Thyroid gland (tissue), 4 donors: Measurements from ENCODE around the gene HNRNPA3. TPM values are rescaled to one million over a fixed set of nuclear protein-coding genes. Genes with fewer than 3 reads are reported as not detected.

ENCODE experiments used
- DNase-seq, 2 donors: peaks; one replicate each; pipeline ENCODE4 v3.0.0-alpha.2; 2019
- H3K27ac ChIP-seq, 3 donors: fragments of 200-600 bp; sonication (generic); 1 replicate in 2 of 3; 2 replicates in 1 of 3; pipeline ENCODE4 v1.5.1; 2016 to 2019; ENCODE audit warnings: mild to moderate bottlenecking in 1 of 3, moderate library complexity in 1 of 3
- H3K27me3 ChIP-seq: fragments of 200-600 bp; sonication (generic); one replicate; pipeline ENCODE4 v1.5.1; 2019
- H3K36me3 ChIP-seq, 2 donors: fragments of 200-600 bp; sonication (generic); one replicate each; pipeline ENCODE4 v1.5.1; 2016 to 2019
- H3K4me1 ChIP-seq, 2 donors: fragments of 200-600 bp; sonication (generic); one replicate each; pipeline ENCODE4 v1.5.1; 2017 to 2019
- H3K4me3 ChIP-seq, 3 donors: fragments of 200-600 bp; sonication (generic); replicated peaks in 1 of 3; 1 replicate in 2 of 3; 2 replicates in 1 of 3; pipeline ENCODE4 v1.5.1; 2016; ENCODE audit warnings: mild to moderate bottlenecking in 1 of 3
- H3K9me3 ChIP-seq: fragments of 200-600 bp; sonication (generic); one replicate; pipeline ENCODE4 v1.5.1; 2017
- CTCF ChIP-seq, 6 experiments: fragments of 200-600 bp in 3 of 6; fragments of 450-650 bp in 3 of 6; sonication (generic) in 3 of 6; IDR thresholded peaks; one replicate each; pipeline ENCODE4 v1.5.1; 2016 to 2019; ENCODE audit warnings: antibody characterized with exemption in 6 of 6, mild to moderate bottlenecking in 2 of 6, inconsistent platforms in 1 of 6, moderate library complexity in 1 of 6
- POLR2A ChIP-seq, 2 donors: fragments of 450-650 bp; IDR thresholded peaks; one replicate each; pipeline ENCODE4 v1.6.1; 2017; ENCODE audit warnings: antibody characterized with exemption in 2 of 2, mild to moderate bottlenecking in 2 of 2, moderate library complexity in 1 of 2
- WGBS, 2 donors: methylation state at CpG; one replicate each; pipeline ENCODE4 v1.1.5; 2017; 5-methylcytosine and 5-hydroxymethylcytosine counted together
- intact Hi-C: fragments of 100-400 bp; cut with DNase I; formaldehyde crosslinking; loops from one replicate; pipeline ENCODE4 v1.15.1; 2023
- total RNA-seq, 4 donors: library from RNA; depleted of rRNA; stranded (reverse); fragments of >200 nt; gene quantifications; one replicate each; pipeline ENCODE4 v1.2.3, GENCODE V29; 2016

The HNRNPA3 gene
- total RNA-seq, 4 donors from 2014 or later = 80.3 to 115 (median 82.3) TPM

DNA sequence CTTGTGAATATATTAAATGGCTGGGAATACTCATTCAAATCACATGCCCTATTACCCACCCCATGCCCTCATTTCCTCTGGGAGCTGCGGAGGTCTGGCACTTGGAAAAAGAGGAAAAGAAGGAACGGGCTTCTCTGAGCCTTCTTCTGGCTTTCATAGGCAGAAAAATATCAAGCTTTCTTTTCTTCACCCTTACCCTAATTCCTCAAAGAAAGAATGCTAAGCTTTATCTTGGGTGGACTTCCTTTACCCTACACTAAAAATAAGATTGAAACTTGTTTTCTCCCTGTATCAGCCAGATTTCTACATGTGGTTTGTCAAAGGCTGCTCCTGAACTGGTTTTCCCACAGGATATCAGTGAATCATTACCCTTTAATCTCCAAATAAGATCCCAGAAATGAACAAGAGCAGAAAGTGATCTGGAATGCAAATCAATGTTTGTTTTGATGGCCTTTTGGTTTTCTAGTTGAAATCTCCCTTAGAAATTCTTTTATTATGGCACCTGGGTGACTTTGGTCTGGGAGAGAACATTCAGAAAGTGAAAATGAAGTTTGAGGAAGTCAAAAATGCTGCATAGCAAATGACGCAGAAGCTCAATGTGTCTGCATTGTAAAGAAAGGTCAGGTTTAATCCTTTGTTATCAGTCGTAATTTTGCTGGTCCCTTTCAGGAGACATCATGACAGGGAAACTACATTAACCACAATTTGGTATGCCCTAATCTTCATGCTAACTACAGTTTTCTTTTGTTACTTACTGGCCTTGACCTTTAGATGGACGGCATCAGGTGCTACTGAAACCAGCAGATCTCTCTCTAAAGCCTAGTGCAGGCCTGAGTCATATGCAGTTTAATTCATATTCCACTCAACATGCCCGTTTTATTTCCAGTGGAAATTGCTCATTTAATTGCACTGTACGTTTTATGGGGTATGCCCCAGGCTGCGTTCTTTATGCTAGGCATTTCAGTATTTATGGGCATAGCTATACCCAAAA, 46.6 kb upstream of the HNRNPA3 start:
- H3K4me3 ChIP-seq = no peak overlapping the region
- peak overlapping the region; percentile 78 to 90 (median 80) for H3K27ac ChIP-seq
- peaks cover 24 to 28% of the 10 kb centered on the region in 2 donors for H3K4me1 ChIP-seq
- no peaks in the 10 kb centered on the region for H3K9me3 ChIP-seq
- TF ChIP-seq CTCF (IDR thresholded peaks at IDR 0.05) = no peak
- TF ChIP-seq POLR2A (IDR thresholded peaks at IDR 0.05) = no peak
- intact Hi-C loops = loop anchor here (2.0 to 10.0 kb wide), 3 partner anchors 49 to 559 kb away; partner anchors contain the start of gene HNRNPA3
- WGBS, 2 donors = 68 to 77% methylated on average over 8 of the region's 8 CpGs
- no peaks in the 10 kb centered on the region for H3K36me3 ChIP-seq
- no peaks in the 10 kb centered on the region for H3K27me3 ChIP-seq
- no peak for DNase-seq

DNA sequence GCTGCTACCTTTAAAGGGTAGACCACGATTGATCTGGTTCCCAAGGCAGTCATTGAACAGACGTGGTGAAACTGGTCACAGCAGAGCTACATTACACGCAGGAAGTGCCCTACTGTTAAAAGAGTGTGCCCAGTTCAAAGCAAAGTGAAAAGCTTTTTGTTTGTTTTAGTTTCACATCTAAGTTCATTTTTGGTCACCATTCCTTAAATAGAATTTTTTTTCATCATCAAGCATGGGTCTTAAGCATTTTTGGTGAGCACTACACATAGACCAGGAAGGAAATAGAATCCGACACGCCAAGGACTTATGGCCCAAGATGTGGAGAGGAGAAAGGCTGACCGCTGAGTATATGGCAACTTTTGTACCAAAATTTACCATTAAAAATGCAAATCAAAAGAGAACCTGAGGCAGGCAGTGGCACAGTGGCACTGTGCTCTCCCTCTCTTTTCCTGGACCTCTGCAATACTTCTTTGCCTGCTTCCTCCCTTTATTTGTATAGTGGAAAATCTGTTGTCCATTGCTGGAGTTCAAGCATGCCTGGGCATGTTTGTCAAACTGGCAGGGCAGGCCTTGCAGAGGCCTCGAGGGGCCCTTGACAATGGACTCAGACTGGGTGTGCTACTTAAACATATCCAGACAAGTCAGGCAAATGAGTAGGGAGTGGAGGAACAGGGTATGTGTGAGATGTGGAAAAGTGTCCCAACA, 42.6 kb upstream of the HNRNPA3 start:
- Histone ChIP-seq H3K4me1 (peaks cover 22 to 28% of the 10 kb centered on the region in 2 donors), H3K36me3 (no peaks in the 10 kb centered on the region), H3K27me3 (no peaks in the 10 kb centered on the region), H3K4me3 (no peak overlapping the region), H3K9me3 (no peaks in the 10 kb centered on the region), H3K27ac (peak overlapping the region; percentile 21 to 75 (median 61))
- intact Hi-C loops = loop anchor here (10.0 kb wide), 2 partner anchors 45 to 555 kb away; partner anchors contain the start of gene HNRNPA3
- DNase-seq = peak; percentile 73 to 79
- TF ChIP-seq CTCF (IDR thresholded peaks at IDR 0.05) (no peak), POLR2A (IDR thresholded peaks at IDR 0.05) (peak in 1 of 2 donors; percentile 45)
- 60 to 62% methylated on average over 7 of the region's 7 CpGs for WGBS, 2 donors

- DNase-seq = no peak
- Histone ChIP-seq H3K27ac (no peak overlapping the region), H3K4me1 (peaks cover 11 to 17% of the 10 kb centered on the region in 2 donors), H3K27me3 (no peaks in the 10 kb centered on the region), H3K4me3 (no peak overlapping the region), H3K36me3 (no peaks in the 10 kb centered on the region), H3K9me3 (no peaks in the 10 kb centered on the region)
- no peak for TF ChIP-seq POLR2A (IDR thresholded peaks at IDR 0.05)
- no peak for TF ChIP-seq CTCF (IDR thresholded peaks at IDR 0.05)
- intact Hi-C loops = no loop called here
- 68 to 72% methylated on average over 4 of the region's 4 CpGs for WGBS, 2 donors
Observed at GRCh38 chr2:177171418-177171865, 41.2 kb upstream of the HNRNPA3 start.

GRCh38 chr2:177172034-177172880, 40.3 kb upstream of the HNRNPA3 start:
- Histone ChIP-seq H3K4me3 (no peak overlapping the region), H3K27ac (no peak overlapping the region), H3K36me3 (no peaks in the 10 kb centered on the region), H3K9me3 (no peaks in the 10 kb centered on the region), H3K4me1 (peaks cover 11 to 16% of the 10 kb centered on the region in 2 donors), H3K27me3 (no peaks in the 10 kb centered on the region)
- TF ChIP-seq POLR2A (IDR thresholded peaks at IDR 0.05) (no peak), CTCF (IDR thresholded peaks at IDR 0.05) (no peak)
- no peak for DNase-seq
- intact Hi-C loops = no loop called here
